GM12872 (cell line): ENCODE data around the gene PDGFC.

Experiments
- CTCF ChIP-seq: IDR thresholded peaks from 3 replicates; pipeline ENCODE4 v1.5.1; 2011; ENCODE audit warnings: low read depth, mild to moderate bottlenecking, low read length, moderate library complexity; ENCODE audit not compliant: insufficient read depth

PDGFC gene

GRCh38 chr4:156746111-156746510, 225.5 kb downstream of the PDGFC start:
- TF ChIP-seq CTCF, result no peak

GRCh38 chr4:156738766-156739165, 232.8 kb downstream of the PDGFC start:
- TF ChIP-seq CTCF, result no peak

GRCh38 chr4:156734965-156735895, 236.4 kb downstream of the PDGFC start:
- TF ChIP-seq CTCF, result no peak

GRCh38 chr4:156733582-156733981, 238.0 kb downstream of the PDGFC start:
- no peak for TF ChIP-seq CTCF

- no peak for TF ChIP-seq CTCF
Measured at GRCh38 chr4:156732634-156733033, 239.0 kb downstream of the PDGFC start.

- no peak for TF ChIP-seq CTCF
Measured at GRCh38 chr4:156729416-156729815, 242.2 kb downstream of the PDGFC start.

GRCh38 chr4:156725257-156725656, 246.3 kb downstream of the PDGFC start:
- no peak for TF ChIP-seq CTCF
